CD4-positive, CD25-positive, alpha-beta regulatory T cell (primary cell): ENCODE results near the gene USP7. TPM values are rescaled to one million over a fixed set of nuclear protein-coding genes. Genes with fewer than 3 reads are reported as not detected.
A peak's percentile ranks its signal among the peaks of the same experiment; 100 is the strongest.
"Not testable (repeated sequence)": the region's sequence is repeated elsewhere in the genome, so short reads cannot be mapped to it uniquely, and the experiment has no call there.

ENCODE experiments used
- ATAC-seq, 2 donors: fragments of 150-1000 bp; cut with Tn5 transposase; one replicate each; pipeline ENCODE4 v1.10.0; 2021; ENCODE audit warnings: low read depth in 2 of 2, moderate number of reproducible peaks in 2 of 2, moderate library complexity in 1 of 2
- DNase-seq, 3 donors: peaks; one replicate each; pipeline versions ENCODE4 v3.0.0 to v3.0.0-alpha.2; 2012 to 2022; ENCODE audit warnings: mixed read lengths in 1 of 3
- H3K27ac ChIP-seq: one replicate; pipeline ENCODE4 v1.7.0; 2013; ENCODE audit warnings: mild to moderate bottlenecking, low read length; ENCODE audit not compliant: insufficient read depth, poor library complexity, severe bottlenecking
- H3K27me3 ChIP-seq: one replicate; pipeline ENCODE4 v1.7.0; 2013; ENCODE audit warnings: low read length; ENCODE audit not compliant: control insufficient read depth, insufficient read depth
- H3K36me3 ChIP-seq: one replicate; pipeline ENCODE4 v1.7.0; 2013; ENCODE audit warnings: mild to moderate bottlenecking, low read length, moderate library complexity; ENCODE audit not compliant: control insufficient read depth, insufficient read depth
- H3K4me1 ChIP-seq: 2 replicates; pipeline ENCODE4 v1.7.0; 2013; ENCODE audit warnings: mild to moderate bottlenecking, low read length; ENCODE audit not compliant: insufficient read depth, control insufficient read depth, poor library complexity, severe bottlenecking
- H3K4me3 ChIP-seq: one replicate; pipeline ENCODE4 v1.7.0; 2013; ENCODE audit warnings: low read depth, mild to moderate bottlenecking, low read length, moderate library complexity
- H3K9me3 ChIP-seq, 2 experiments: 1 replicate in 1 of 2; 2 replicates in 1 of 2; pipeline ENCODE4 v1.7.0; 2013; ENCODE audit warnings: low read length in 2 of 2, mild to moderate bottlenecking in 1 of 2, moderate library complexity in 1 of 2; ENCODE audit not compliant: control insufficient read depth in 2 of 2
- H3K27ac Mint-ChIP-seq, 3 donors: one replicate each; pipeline ENCODE4 v1.8.0; 2020 to 2022; ENCODE audit warnings: mild to moderate bottlenecking in 3 of 3, mixed read lengths in 3 of 3, moderate library complexity in 2 of 3
- H3K27me3 Mint-ChIP-seq: one replicate; pipeline ENCODE4 v1.8.0; 2022; ENCODE audit warnings: mild to moderate bottlenecking, mixed read lengths
- H3K36me3 Mint-ChIP-seq: one replicate; pipeline ENCODE4 v1.8.0; 2020; ENCODE audit warnings: mixed read lengths
- H3K4me1 Mint-ChIP-seq, 4 donors: one replicate each; pipeline ENCODE4 v1.8.0; 2020 to 2022; ENCODE audit warnings: mixed read lengths in 4 of 4, mild to moderate bottlenecking in 1 of 4
- H3K4me3 Mint-ChIP-seq, 4 donors: one replicate each; pipeline ENCODE4 v1.8.0; 2020 to 2022; ENCODE audit warnings: mild to moderate bottlenecking in 4 of 4, mixed read lengths in 4 of 4, moderate library complexity in 3 of 4
- H3K9me3 Mint-ChIP-seq, 7 donors: one replicate each; pipeline ENCODE4 v1.8.0; 2020 to 2022; ENCODE audit warnings: mixed read lengths in 7 of 7, mild to moderate bottlenecking in 3 of 7, moderate library complexity in 2 of 7
- polyA plus RNA-seq, 4 donors: library from polyadenylated mRNA; unstranded; fragments of 300-500 nt; fragmentation: Illumina TruSeq; gene quantifications; one replicate each; pipeline ENCODE4 v1.2.3, GENCODE V29; 2021
- total RNA-seq: library from RNA; stranded (reverse); gene quantifications from one replicate; pipeline ENCODE4 v1.2.3, GENCODE V29; 2022

The USP7 gene
- total and polyA plus RNA-seq, 5 donors from 2014 or later, result 6.8 to 296 (median 7.1) TPM

GRCh38 chr16:8920645-8921346, 42.9 kb downstream of the USP7 start:
- Mint-ChIP-seq H3K27me3 (no peaks in the 10 kb centered on the region), H3K27ac (peak overlapping the region in 2 of 3 donors; percentile 38 to 71), H3K4me1 (peaks cover 10 to 49% (median 39%) of the 10 kb centered on the region in 4 donors), H3K4me3 (no peak overlapping the region), H3K36me3 (peaks cover 56% of the 10 kb centered on the region), H3K9me3 (peaks cover 0 to 2% (median 0%) of the 10 kb centered on the region in 7 donors)
- Histone ChIP-seq H3K9me3 (no peaks in the 10 kb centered on the region), H3K4me1 (peaks cover 3% of the 10 kb centered on the region), H3K36me3 (peaks cover 93% of the 10 kb centered on the region), H3K27ac (no peak overlapping the region), H3K27me3 (no peaks in the 10 kb centered on the region), H3K4me3 (no peak overlapping the region)
- DNase-seq (no peak), ATAC-seq (no peak)

GRCh38 chr16:8919934-8920462, 43.7 kb downstream of the USP7 start:
- Histone ChIP-seq H3K36me3 (peaks cover 94% of the 10 kb centered on the region), H3K27me3 (no peaks in the 10 kb centered on the region), H3K4me3 (no peak overlapping the region), H3K4me1 (peaks cover 3% of the 10 kb centered on the region), H3K27ac (no peak overlapping the region), H3K9me3 (no peaks in the 10 kb centered on the region)
- ATAC-seq (peak in 1 of 2 donors; percentile 31), DNase-seq (peak in 1 of 3 donors; percentile 55)
- peaks cover 59% of the 10 kb centered on the region for H3K36me3 Mint-ChIP-seq
- H3K9me3 Mint-ChIP-seq, result peaks cover 0 to 2% (median 0%) of the 10 kb centered on the region in 7 donors
- H3K4me1 Mint-ChIP-seq, result peaks cover 10 to 42% (median 33%) of the 10 kb centered on the region in 4 donors
- H3K4me3 Mint-ChIP-seq, result peak overlapping the region in 3 of 4 donors; percentile 3 to 71 (median 44)
- H3K27me3 Mint-ChIP-seq, result no peaks in the 10 kb centered on the region
- peak overlapping the region; percentile 42 to 76 (median 56) for H3K27ac Mint-ChIP-seq

- ATAC-seq (peak in 1 of 2 donors; percentile 18), DNase-seq (peak in 1 of 3 donors; percentile 74)
- no peaks in the 10 kb centered on the region for H3K4me1 ChIP-seq
- H3K9me3 ChIP-seq, result no peaks in the 10 kb centered on the region
- H3K27ac Mint-ChIP-seq, result peak overlapping the region; percentile 5 to 76 (median 42)
- H3K4me3 Mint-ChIP-seq, result peak overlapping the region in 3 of 4 donors; percentile 3 to 71 (median 49)
- H3K4me3 ChIP-seq, result no peak overlapping the region
- H3K9me3 Mint-ChIP-seq, result peaks cover 0 to 2% (median 0%) of the 10 kb centered on the region in 7 donors
- H3K27me3 ChIP-seq, result no peaks in the 10 kb centered on the region
- peaks cover 61% of the 10 kb centered on the region for H3K36me3 Mint-ChIP-seq
- H3K36me3 ChIP-seq, result peaks cover 95% of the 10 kb centered on the region
- H3K4me1 Mint-ChIP-seq, result peaks cover 8 to 37% (median 29%) of the 10 kb centered on the region in 4 donors
- no peak overlapping the region for H3K27ac ChIP-seq
- no peaks in the 10 kb centered on the region for H3K27me3 Mint-ChIP-seq
Measured at GRCh38 chr16:8919089-8919933, 44.4 kb downstream of the USP7 start.

- H3K9me3 ChIP-seq, ATAC-seq, H3K4me1 ChIP-seq, H3K27ac ChIP-seq, H3K4me3 ChIP-seq, H3K27me3 Mint-ChIP-seq, H3K4me3 Mint-ChIP-seq, H3K9me3 Mint-ChIP-seq, H3K27me3 ChIP-seq, H3K27ac Mint-ChIP-seq, DNase-seq: not testable (repeated sequence)
- H3K36me3 Mint-ChIP-seq, result peaks cover 67% of the 10 kb centered on the region
- H3K36me3 ChIP-seq, result peaks cover 92% of the 10 kb centered on the region
- H3K4me1 Mint-ChIP-seq, result peaks cover 3 to 36% (median 23%) of the 10 kb centered on the region in 4 donors
Measured at GRCh38 chr16:8917336-8917735, 46.4 kb downstream of the USP7 start.

- Mint-ChIP-seq H3K9me3 (peaks cover 0 to 2% (median 0%) of the 10 kb centered on the region in 7 donors), H3K4me3 (no peak overlapping the region), H3K4me1 (peaks cover 3 to 38% (median 23%) of the 10 kb centered on the region in 4 donors), H3K27ac (no peak overlapping the region), H3K27me3 (no peaks in the 10 kb centered on the region), H3K36me3 (peaks cover 69% of the 10 kb centered on the region)
- H3K36me3 ChIP-seq, result peaks cover 94% of the 10 kb centered on the region
- no peak for DNase-seq
- H3K27ac ChIP-seq, result no peak overlapping the region
- H3K27me3 ChIP-seq, result no peaks in the 10 kb centered on the region
- no peak overlapping the region for H3K4me3 ChIP-seq
- no peaks in the 10 kb centered on the region for H3K9me3 ChIP-seq
- H3K4me1 ChIP-seq, result no peaks in the 10 kb centered on the region
- ATAC-seq, result no peak
Measured at GRCh38 chr16:8916541-8917225, 47.0 kb downstream of the USP7 start.

- peaks cover 94% of the 10 kb centered on the region for H3K36me3 ChIP-seq
- H3K27me3 Mint-ChIP-seq, result no peaks in the 10 kb centered on the region
- H3K9me3 Mint-ChIP-seq, result peaks cover 0 to 2% (median 0%) of the 10 kb centered on the region in 7 donors
- H3K4me3 Mint-ChIP-seq, result no peak overlapping the region
- no peak for DNase-seq
- no peak overlapping the region for H3K27ac ChIP-seq
- H3K4me1 Mint-ChIP-seq, result peaks cover 3 to 34% (median 22%) of the 10 kb centered on the region in 4 donors
- H3K4me1 ChIP-seq, result no peaks in the 10 kb centered on the region
- no peak for ATAC-seq
- H3K27me3 ChIP-seq, result no peaks in the 10 kb centered on the region
- H3K36me3 Mint-ChIP-seq, result peaks cover 73% of the 10 kb centered on the region
- H3K27ac Mint-ChIP-seq, result no peak overlapping the region
- no peak overlapping the region for H3K4me3 ChIP-seq
- no peaks in the 10 kb centered on the region for H3K9me3 ChIP-seq
Measured at GRCh38 chr16:8915722-8916301, 47.9 kb downstream of the USP7 start.

- Histone ChIP-seq H3K4me1 (no peaks in the 10 kb centered on the region), H3K36me3 (peaks cover 94% of the 10 kb centered on the region), H3K4me3 (no peak overlapping the region), H3K27me3 (no peaks in the 10 kb centered on the region), H3K27ac (no peak overlapping the region), H3K9me3 (no peaks in the 10 kb centered on the region)
- ATAC-seq (no peak), DNase-seq (no peak)
- Mint-ChIP-seq H3K4me1 (peaks cover 6 to 26% (median 19%) of the 10 kb centered on the region in 4 donors), H3K9me3 (peaks cover 0 to 2% (median 0%) of the 10 kb centered on the region in 7 donors), H3K4me3 (no peak overlapping the region), H3K27ac (peak overlapping the region in 1 of 3 donors; percentile 67), H3K36me3 (peaks cover 68% of the 10 kb centered on the region), H3K27me3 (no peaks in the 10 kb centered on the region)
Measured at GRCh38 chr16:8914098-8914497, 49.6 kb downstream of the USP7 start.
